B cell (primary cell): ENCODE measurements around the gene SIGLEC10. TPM values are rescaled to one million over a fixed set of nuclear protein-coding genes. Genes with fewer than 3 reads are reported as not detected.

Source experiments
- ATAC-seq: fragments of 200-7000 bp; cut with Tn5 transposase; one replicate; pipeline ENCODE4 v1.10.0; 2021; ENCODE audit warnings: low read depth, mild to moderate bottlenecking, moderate number of reproducible peaks, moderate library complexity
- CTCF ChIA-PET: fragments of 350-600 bp; sonication (Branson Sonifier 250); formaldehyde crosslinking; loops from one replicate; lab custom pipeline; 2021; ENCODE audit warnings: antibody characterized with exemption, inconsistent platforms; lab: Charles Lee
- POLR2A ChIA-PET: fragments of 350-600 bp; sonication (Branson Sonifier 250); formaldehyde crosslinking; loops from one replicate; lab custom pipeline; 2021; ENCODE audit warnings: antibody characterized with exemption; lab: Charles Lee
- DNase-seq: peaks from one replicate; pipeline ENCODE4 v3.0.0; 2013
- H2AFZ ChIP-seq: 2 replicates; pipeline ENCODE4 v1.6.1; 2012; ENCODE audit warnings: mild to moderate bottlenecking, low read depth, low read length; ENCODE audit not compliant: insufficient read depth, poor library complexity, severe bottlenecking
- H3K27ac ChIP-seq, 2 donors: 1 replicate in 1 of 2; 2 replicates in 1 of 2; pipeline ENCODE4 v1.5.1; 2012 to 2013; ENCODE audit warnings: low read length in 2 of 2, mild to moderate bottlenecking in 2 of 2, moderate library complexity in 1 of 2
- H3K27me3 ChIP-seq, 4 experiments: fragments of 200-600 bp in 1 of 4; sonication (generic) in 1 of 4; replicated peaks in 1 of 4; 1 replicate in 2 of 4; 2 replicates in 2 of 4; pipeline versions ENCODE4 v1.6.1 to v1.7.0; 2013 to 2016; ENCODE audit warnings: low read length in 3 of 4, mild to moderate bottlenecking in 2 of 4, mixed read lengths in 1 of 4, moderate library complexity in 1 of 4; ENCODE audit not compliant: insufficient read depth in 4 of 4, control insufficient read depth in 3 of 4; ENCODE audit errors: control extremely low read depth in 1 of 4
- H3K36me3 ChIP-seq, 2 experiments: replicated peaks in 1 of 2; 1 replicate in 1 of 2; 2 replicates in 1 of 2; pipeline versions ENCODE4 v1.6.1 to v1.7.1; 2013; ENCODE audit warnings: low read length in 1 of 2; ENCODE audit not compliant: insufficient read depth in 2 of 2, control insufficient read depth in 1 of 2; ENCODE audit errors: control extremely low read depth in 1 of 2, extremely low read depth in 1 of 2
- H3K4me1 ChIP-seq, 2 donors: fragments of 200-600 bp in 1 of 2; sonication (generic) in 1 of 2; 1 replicate in 1 of 2; 2 replicates in 1 of 2; pipeline versions ENCODE4 v1.5.1 to v1.6.1; 2013 to 2017; ENCODE audit warnings: low read length in 2 of 2; ENCODE audit not compliant: control insufficient read depth in 2 of 2, insufficient read depth in 2 of 2
- H3K4me2 ChIP-seq: replicated peaks from 2 replicates; pipeline ENCODE3; 2012; ENCODE audit warnings: mild to moderate bottlenecking, low read depth, low read length; ENCODE audit not compliant: poor library complexity, severe bottlenecking
- H3K4me3 ChIP-seq, 5 experiments: fragments of 200-600 bp in 1 of 5; sonication (generic) in 1 of 5; 1 replicate in 3 of 5; 2 replicates in 2 of 5; pipeline versions ENCODE4 v1.5.1 to v1.7.0; 2011 to 2016; ENCODE audit warnings: low read length in 4 of 5, mild to moderate bottlenecking in 4 of 5, low read depth in 2 of 5, control low read depth in 1 of 5, moderate library complexity in 1 of 5; ENCODE audit not compliant: insufficient read depth in 1 of 5; ENCODE audit errors: control extremely low read depth in 1 of 5, extremely low read depth in 1 of 5
- H3K79me2 ChIP-seq: fragments of 200-600 bp; sonication (generic); one replicate; pipeline ENCODE4 v1.6.0; 2016; ENCODE audit warnings: low read length; ENCODE audit not compliant: control insufficient read depth, insufficient read depth
- H3K9ac ChIP-seq: fragments of 200-600 bp; sonication (generic); 2 replicates; pipeline ENCODE4 v1.6.1; 2017; ENCODE audit warnings: mild to moderate bottlenecking, low read length, moderate library complexity
- H3K9me3 ChIP-seq, 3 donors: one replicate each; pipeline versions ENCODE4 v1.6.1 to v1.7.1; 2013; ENCODE audit warnings: low read length in 2 of 3; ENCODE audit not compliant: control insufficient read depth in 2 of 3, insufficient read depth in 1 of 3; ENCODE audit errors: control extremely low read depth in 1 of 3
- H4K20me1 ChIP-seq: 2 replicates; pipeline ENCODE4 v1.6.0; 2012; ENCODE audit warnings: mild to moderate bottlenecking, low read length; ENCODE audit not compliant: insufficient read depth, control insufficient read depth, poor library complexity, severe bottlenecking
- H3K27ac Mint-ChIP-seq: one replicate; pipeline ENCODE4 v1.8.0; 2021; ENCODE audit warnings: mixed read lengths
- H3K27me3 Mint-ChIP-seq: one replicate; pipeline ENCODE4 v1.8.0; 2021; ENCODE audit warnings: mixed read lengths
- H3K4me1 Mint-ChIP-seq: one replicate; pipeline ENCODE4 v1.8.0; 2021; ENCODE audit warnings: mixed read lengths
- H3K4me3 Mint-ChIP-seq: one replicate; pipeline ENCODE4 v1.8.0; 2021; ENCODE audit warnings: mixed read lengths
- H3K9me3 Mint-ChIP-seq: one replicate; pipeline ENCODE4 v1.8.0; 2022; ENCODE audit warnings: mixed read lengths; ENCODE audit not compliant: insufficient read depth
- EZH2 ChIP-seq: IDR thresholded peaks from 2 replicates; pipeline ENCODE4 v1.6.1; 2012; ENCODE audit warnings: borderline replicate concordance, low read depth, mild to moderate bottlenecking, moderate library complexity, low read length; ENCODE audit not compliant: insufficient read depth, poor library complexity, severe bottlenecking
- WGBS: methylation state at CpG from one replicate; pipeline ENCODE4 v1.1.5; 2013; ENCODE audit warnings: missing lambda C conversion rate; ENCODE audit not compliant: insufficient coverage; 5-methylcytosine and 5-hydroxymethylcytosine counted together
- intact Hi-C: fragments of 100-400 bp; cut with micrococcal nuclease; formaldehyde crosslinking; loops from one replicate; pipeline ENCODE4 v1.10.0; 2022
- polyA plus RNA-seq: library from polyadenylated mRNA; depleted of rRNA; stranded (reverse); fragments of >200 nt; gene quantifications from 2 replicates; pipeline ENCODE4 v1.2.3, GENCODE V29; 2012
- total RNA-seq, 2 donors: library from RNA; stranded (reverse); fragments of 120-200 nt in 1 of 2; gene quantifications; 1 replicate in 1 of 2; 2 replicates in 1 of 2; pipeline versions ENCODE4 v1.2.3 to v1.2.4, GENCODE V29; 2013 to 2022
- TF ChIP-seq, protein P1 (sequence below): fragments of 200-600 bp; IDR thresholded peaks from one replicate; pipeline ENCODE4 v1.8.0; 2022; ENCODE audit warnings: antibody characterized with exemption, mild to moderate bottlenecking

The SIGLEC10 gene
- total and polyA plus RNA-seq, 2 donors (not counting 1 experiment from before 2014, with no cell fraction given): 49.1 to 87.6 TPM

DNA sequence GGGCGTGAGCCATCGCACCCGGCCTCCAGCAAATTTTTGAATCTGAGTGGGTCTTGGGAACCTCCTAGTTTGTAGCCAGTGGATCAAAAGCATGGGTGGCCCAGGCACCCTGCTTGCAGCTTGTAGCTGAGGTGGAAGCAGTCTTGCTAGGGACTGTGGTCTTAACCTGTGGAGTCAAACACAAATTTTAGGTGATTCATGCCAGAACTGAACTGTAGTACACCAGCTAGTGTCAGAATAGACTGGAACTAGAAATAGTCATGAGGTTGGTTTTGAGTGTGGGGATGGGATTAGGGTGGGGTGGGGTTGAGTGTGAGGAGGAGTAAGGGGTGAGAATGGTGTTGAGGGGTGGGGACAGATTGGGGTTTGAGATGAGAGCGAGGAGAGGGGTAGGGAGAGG, 35.4 kb downstream of the SIGLEC10 start:
- no peaks in the 10 kb centered on the region for H3K9me3 Mint-ChIP-seq
- no peaks in the 10 kb centered on the region for H4K20me1 ChIP-seq
- DNase-seq (no peak), ATAC-seq (no peak)
- no peaks in the 10 kb centered on the region for H3K4me1 Mint-ChIP-seq
- peaks cover 0 to 12% (median 3%) of the 10 kb centered on the region in 3 donors for H3K9me3 ChIP-seq
- no peaks in the 10 kb centered on the region for H3K79me2 ChIP-seq
- WGBS: 93% methylated on average over 2 of the region's 4 CpGs
- intact Hi-C loops: no loop called here
- no peak overlapping the region for H3K27ac Mint-ChIP-seq
- H2AFZ ChIP-seq: no peak overlapping the region
- H3K4me3 Mint-ChIP-seq: no peak overlapping the region
- no peaks in the 10 kb centered on the region for H3K4me1 ChIP-seq
- ChIA-PET CTCF (no interaction called here), POLR2A (no interaction called here)
- no peaks in the 10 kb centered on the region for H3K27me3 Mint-ChIP-seq
- H3K27me3 ChIP-seq: no peaks in the 10 kb centered on the region
- no peak overlapping the region for H3K4me2 ChIP-seq
- no peak overlapping the region for H3K4me3 ChIP-seq
- H3K36me3 ChIP-seq: no peaks in the 10 kb centered on the region
- no peak for TF ChIP-seq EZH2
- TF ChIP-seq, protein P1, sequence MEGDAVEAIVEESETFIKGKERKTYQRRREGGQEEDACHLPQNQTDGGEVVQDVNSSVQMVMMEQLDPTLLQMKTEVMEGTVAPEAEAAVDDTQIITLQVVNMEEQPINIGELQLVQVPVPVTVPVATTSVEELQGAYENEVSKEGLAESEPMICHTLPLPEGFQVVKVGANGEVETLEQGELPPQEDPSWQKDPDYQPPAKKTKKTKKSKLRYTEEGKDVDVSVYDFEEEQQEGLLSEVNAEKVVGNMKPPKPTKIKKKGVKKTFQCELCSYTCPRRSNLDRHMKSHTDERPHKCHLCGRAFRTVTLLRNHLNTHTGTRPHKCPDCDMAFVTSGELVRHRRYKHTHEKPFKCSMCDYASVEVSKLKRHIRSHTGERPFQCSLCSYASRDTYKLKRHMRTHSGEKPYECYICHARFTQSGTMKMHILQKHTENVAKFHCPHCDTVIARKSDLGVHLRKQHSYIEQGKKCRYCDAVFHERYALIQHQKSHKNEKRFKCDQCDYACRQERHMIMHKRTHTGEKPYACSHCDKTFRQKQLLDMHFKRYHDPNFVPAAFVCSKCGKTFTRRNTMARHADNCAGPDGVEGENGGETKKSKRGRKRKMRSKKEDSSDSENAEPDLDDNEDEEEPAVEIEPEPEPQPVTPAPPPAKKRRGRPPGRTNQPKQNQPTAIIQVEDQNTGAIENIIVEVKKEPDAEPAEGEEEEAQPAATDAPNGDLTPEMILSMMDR: no peak
- H3K27ac ChIP-seq: no peak overlapping the region
- H3K9ac ChIP-seq: no peak overlapping the region

- Histone ChIP-seq H3K9me3 (peaks cover 0 to 12% (median 3%) of the 10 kb centered on the region in 3 donors), H2AFZ (no peak overlapping the region), H3K4me3 (no peak overlapping the region), H3K27ac (no peak overlapping the region), H3K36me3 (no peaks in the 10 kb centered on the region), H3K27me3 (no peaks in the 10 kb centered on the region), H3K4me2 (no peak overlapping the region), H3K9ac (no peak overlapping the region), H3K4me1 (no peaks in the 10 kb centered on the region), H3K79me2 (no peaks in the 10 kb centered on the region), H4K20me1 (no peaks in the 10 kb centered on the region)
- ATAC-seq: no peak
- Mint-ChIP-seq H3K4me1 (peaks cover under 1% of the 10 kb centered on the region), H3K9me3 (no peaks in the 10 kb centered on the region), H3K27me3 (no peaks in the 10 kb centered on the region), H3K27ac (no peak overlapping the region), H3K4me3 (no peak overlapping the region)
- CTCF ChIA-PET: no interaction called here
- POLR2A ChIA-PET: no interaction called here
- TF ChIP-seq, protein P1: no peak
- 97% methylated on average over 8 of the region's 9 CpGs for WGBS
- no peak for DNase-seq
- intact Hi-C loops: no loop called here
These were observed 37.1 kb downstream of the SIGLEC10 start for GRCh38 chr19:51380379-51380778.
